Measurements from ENCODE around the gene TPSB2. TPM values are rescaled to one million over a fixed set of nuclear protein-coding genes. Genes with fewer than 3 reads are reported as not detected.

The TPSB2 gene
- total RNA-seq, 1 experiment from 2014 or later = not detected

GRCh38 chr16:1260101-1260680 lies 30.2 kb upstream of the TPSB2 start:
- TF ChIP-seq ZNF274 (IDR thresholded peaks at IDR 0.05; ENCODE audit: low read depth, low read length) = no peak
- no peak for TF ChIP-seq REST (IDR thresholded peaks at IDR 0.05; ENCODE audit: low read depth)
- TF ChIP-seq MAX (IDR thresholded peaks at IDR 0.05) = no peak
- no peak for TF ChIP-seq JUND (IDR thresholded peaks at IDR 0.05)
- TF ChIP-seq ELF1 (IDR thresholded peaks at IDR 0.05; ENCODE audit: borderline replicate concordance, low read depth) = no peak
- TF ChIP-seq RAD21 (IDR thresholded peaks at IDR 0.05; ENCODE audit: low read depth) = no peak
- TF ChIP-seq FOSL1 (IDR thresholded peaks at IDR 0.05; ENCODE audit: low read depth) = no peak
- no peak for TF ChIP-seq ZBTB33 (IDR thresholded peaks at IDR 0.05; ENCODE audit: extremely low read depth, insufficient replicate concordance, low read length)
- TF ChIP-seq SRF (IDR thresholded peaks at IDR 0.05; ENCODE audit: low read depth) = no peak
- no peak for TF ChIP-seq POLR2AphosphoS5 (IDR thresholded peaks at IDR 0.05; ENCODE audit: low read depth, low read length)
- TF ChIP-seq EZH2 (IDR thresholded peaks at IDR 0.05) = no peak
- RAD21 ChIA-PET (ENCODE audit: low non-redundant PET in 1 of 2, low total read pairs in 2 of 2, uncharacterized antibody in 2 of 2, unreplicated experiment in 2 of 2) = no interaction called here
- H3K9me3 ChIP-seq (ENCODE audit: control insufficient read depth in 1 of 2, insufficient read depth in 1 of 2, low read depth in 1 of 2, low read length in 2 of 2) = no peaks in the 10 kb centered on the region; a peak in 1 of 4 replicates
- no peaks in the 10 kb centered on the region for H4K20me1 ChIP-seq (ENCODE audit: insufficient read depth)
- POLR2A ChIA-PET = no interaction called here
- DNase-seq (ENCODE audit: low read depth, low spot score) (no peak), ATAC-seq (no peak)
- H3K36me3 ChIP-seq (ENCODE audit: control insufficient read depth in 1 of 2, insufficient read depth in 2 of 2, low read length in 2 of 2) = no peaks in the 10 kb centered on the region
- intact Hi-C loops (cut with micrococcal nuclease) = no loop called here
- H2AFZ ChIP-seq (ENCODE audit: low read depth, low read length, poor library complexity, severe bottlenecking) = no peak overlapping the region
- peaks cover 4 to 13% of the 10 kb centered on the region in 2 experiments; a peak in 3 of 4 replicates for H3K4me1 ChIP-seq (ENCODE audit: control insufficient read depth in 1 of 2, insufficient read depth in 2 of 2, low read length in 2 of 2)
- H3K27ac ChIP-seq (ENCODE audit: low read depth, low read length) = no peak overlapping the region
- H3K9ac ChIP-seq (ENCODE audit: low read length) = no peak overlapping the region
- CTCF ChIA-PET = no interaction called here
- no peaks in the 10 kb centered on the region for H3K9me2 ChIP-seq (ENCODE audit: insufficient read depth)
- H3K79me2 ChIP-seq (ENCODE audit: insufficient read depth, low read length) = no peaks in the 10 kb centered on the region
- H3K4me3 ChIP-seq (replicated peaks in 1 of 2; ENCODE audit: low read depth in 1 of 2, low read length in 2 of 2) = no peak overlapping the region
- BruUV-seq (replicated peaks) = no TSS peak
- peaks cover 4% of the 10 kb centered on the region; the same call in 1 of the 2 replicates for H3K27me3 ChIP-seq (ENCODE audit: insufficient read depth, low read length)
- H3K4me2 ChIP-seq (ENCODE audit: low read length) = no peak overlapping the region
